ENCODE data around the gene ACOT9. TPM values are rescaled to one million over a fixed set of nuclear protein-coding genes. Genes with fewer than 3 reads are reported as not detected.

Gene ACOT9, protein sequence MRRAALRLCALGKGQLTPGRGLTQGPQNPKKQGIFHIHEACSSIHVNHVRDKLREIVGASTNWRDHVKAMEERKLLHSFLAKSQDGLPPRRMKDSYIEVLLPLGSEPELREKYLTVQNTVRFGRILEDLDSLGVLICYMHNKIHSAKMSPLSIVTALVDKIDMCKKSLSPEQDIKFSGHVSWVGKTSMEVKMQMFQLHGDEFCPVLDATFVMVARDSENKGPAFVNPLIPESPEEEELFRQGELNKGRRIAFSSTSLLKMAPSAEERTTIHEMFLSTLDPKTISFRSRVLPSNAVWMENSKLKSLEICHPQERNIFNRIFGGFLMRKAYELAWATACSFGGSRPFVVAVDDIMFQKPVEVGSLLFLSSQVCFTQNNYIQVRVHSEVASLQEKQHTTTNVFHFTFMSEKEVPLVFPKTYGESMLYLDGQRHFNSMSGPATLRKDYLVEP
- total RNA-seq (53.1 TPM), polyA plus RNA-seq (ENCODE audit: insufficient read depth in 1 of 8, insufficient read length in 8 of 8, low replicate concordance in 1 of 8) (10 to 100 TPM; 43.5 to 59.1 (median 49.1) TPM)
- long read RNA-seq, donor 1, partial matches to known transcripts = 0 of 3 reads
- long read RNA-seq, donor 1, other reads (novel, unspliced or antisense) = 0 of 3 reads
- long read RNA-seq, donor 2, partial matches to known transcripts = 0 of 1 reads
- long read RNA-seq, donor 2, other reads (novel, unspliced or antisense) = 0 of 1 reads
- long read RNA-seq, donor 3, transcript ACOT9-201 (15 exons, 1,675 nt) = major isoform, 7 of 14 reads
- long read RNA-seq, donor 3, transcript ACOT9-204 (16 exons, 3,117 nt) = minor isoform, 6 of 14 reads
- long read RNA-seq, donor 3, partial matches to known transcripts = 0 of 14 reads
- long read RNA-seq, donor 3, other reads (novel, unspliced or antisense) = 0 of 14 reads
- long read RNA-seq, donor 4, transcript ACOT9-201 (15 exons, 1,675 nt) = major isoform, 6 of 11 reads
- long read RNA-seq, donor 4, partial matches to known transcripts = 0 of 11 reads
- long read RNA-seq, donor 4, other reads (novel, unspliced or antisense) = 0 of 11 reads
- long read RNA-seq, donor 5, transcript ACOT9-201 (15 exons, 1,675 nt) = major isoform, 16 of 30 reads
- long read RNA-seq, donor 5, partial matches to known transcripts = 8 of 30 reads
- long read RNA-seq, donor 5, other reads (novel, unspliced or antisense) = 0 of 30 reads
- long read RNA-seq, donor 6, transcript ACOT9-203 (6 exons, 1,295 nt) = minor isoform, 6 of 19 reads
- long read RNA-seq, donor 6, transcript ACOT9-201 (15 exons, 1,675 nt) = major isoform, 9 of 19 reads
- long read RNA-seq, donor 6, partial matches to known transcripts = 0 of 19 reads
- long read RNA-seq, donor 6, other reads (novel, unspliced or antisense) = 0 of 19 reads
- long read RNA-seq, donor 7, transcript ACOT9-201 (15 exons, 1,675 nt) = major isoform, 5 of 12 reads
- long read RNA-seq, donor 7, partial matches to known transcripts = 0 of 12 reads
- long read RNA-seq, donor 7, other reads (novel, unspliced or antisense) = 0 of 12 reads
- long read RNA-seq, donor 8, partial matches to known transcripts = 0 of 8 reads
- long read RNA-seq, donor 8, other reads (novel, unspliced or antisense) = 0 of 8 reads
- long read RNA-seq, donor 9, transcript ACOT9-201 (15 exons, 1,675 nt) = major isoform, 11 of 15 reads
- long read RNA-seq, donor 9, partial matches to known transcripts = 0 of 15 reads
- long read RNA-seq, donor 9, other reads (novel, unspliced or antisense) = 0 of 15 reads
- long read RNA-seq, donor 10, transcript ACOT9-201 (15 exons, 1,675 nt) = major isoform, 12 of 29 reads
- long read RNA-seq, donor 10, transcript ACOT9-203 (6 exons, 1,295 nt) = minor isoform, 10 of 29 reads
- long read RNA-seq, donor 10, transcript ACOT9-204 (16 exons, 3,117 nt) = minor isoform, 7 of 29 reads
- long read RNA-seq, donor 10, partial matches to known transcripts = 0 of 29 reads
- long read RNA-seq, donor 10, other reads (novel, unspliced or antisense) = 0 of 29 reads
- long read RNA-seq, donor 11, transcript ACOT9-201 (15 exons, 1,675 nt) = major isoform, 11 of 16 reads
- long read RNA-seq, donor 11, partial matches to known transcripts = 0 of 16 reads
- long read RNA-seq, donor 11, other reads (novel, unspliced or antisense) = 0 of 16 reads

DNA sequence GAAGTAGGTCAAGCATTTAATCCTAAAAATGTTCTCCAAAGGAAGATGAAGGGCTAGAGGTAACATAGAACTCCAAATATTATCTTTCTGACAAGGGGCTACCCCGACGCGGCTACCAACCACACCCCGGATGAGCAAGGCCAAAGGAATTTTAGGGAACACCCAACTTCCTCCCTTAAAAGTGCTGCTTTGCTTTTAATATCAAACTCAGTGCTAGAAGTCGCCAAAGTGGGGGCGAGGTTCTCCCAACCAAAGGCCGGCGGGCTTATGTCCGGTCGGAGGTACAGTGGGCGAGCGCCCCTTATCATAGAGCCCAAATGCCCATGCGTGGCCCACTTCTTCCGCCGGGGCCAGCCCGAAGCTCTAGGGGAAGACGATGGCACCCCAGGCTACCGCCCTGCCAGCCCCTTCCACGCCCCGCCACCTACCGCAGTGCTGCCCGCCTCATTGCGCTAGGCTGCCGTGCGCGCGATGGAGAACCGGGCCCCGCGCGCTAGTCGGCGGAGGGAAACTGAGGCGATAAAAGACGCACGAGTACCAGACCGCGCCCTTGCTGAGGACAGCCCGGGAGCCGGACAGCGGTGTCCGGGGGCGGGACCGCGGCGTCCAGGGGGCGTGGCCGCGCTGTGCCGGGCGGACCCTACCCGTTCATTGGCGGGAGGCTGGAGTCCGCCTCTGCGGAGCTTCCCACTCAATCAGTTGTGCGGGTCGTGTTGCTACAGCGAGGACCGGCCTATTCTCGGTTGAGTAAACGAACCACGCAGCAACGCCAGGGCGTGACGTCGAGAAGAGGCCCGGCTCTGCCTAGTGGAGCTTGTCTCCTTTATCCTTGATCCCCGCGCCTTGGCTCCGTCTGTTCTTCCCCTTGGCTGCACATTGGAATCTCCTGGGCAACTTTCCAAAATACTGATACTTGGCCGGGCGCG is at the start of gene ACOT9:
Gene ACOT9, minus strand, starts transcription at position 580 of the 926 bp plus-strand sequence. Its CDS starts 132 bp downstream, at position 448.
- no peaks in the 10 kb centered on the region for H3K36me3 ChIP-seq (ENCODE audit: control insufficient read depth, insufficient read depth, low read length)
- H3K9me3 ChIP-seq (replicated peaks; ENCODE audit: control insufficient read depth, low read depth, low read length) = no peaks in the 10 kb centered on the region
- WGBS (ENCODE audit: insufficient coverage) = 30% methylated on average over 72 of the region's 73 CpGs
- H3K27me3 ChIP-seq (ENCODE audit: control insufficient read depth, insufficient read depth, low read length) = peaks cover 16% of the 10 kb centered on the region
- H3K4me1 ChIP-seq (ENCODE audit: control insufficient read depth, insufficient read depth, low read length) = peaks cover 6% of the 10 kb centered on the region
- H3K27ac ChIP-seq (ENCODE audit: low read length) = peak within 1 kb of the TSS; percentile 98
- H3K4me3 ChIP-seq (ENCODE audit: low read length) = peak within 1 kb of the TSS; percentile 83
- peak; percentile 98 for DNase-seq

DNA sequence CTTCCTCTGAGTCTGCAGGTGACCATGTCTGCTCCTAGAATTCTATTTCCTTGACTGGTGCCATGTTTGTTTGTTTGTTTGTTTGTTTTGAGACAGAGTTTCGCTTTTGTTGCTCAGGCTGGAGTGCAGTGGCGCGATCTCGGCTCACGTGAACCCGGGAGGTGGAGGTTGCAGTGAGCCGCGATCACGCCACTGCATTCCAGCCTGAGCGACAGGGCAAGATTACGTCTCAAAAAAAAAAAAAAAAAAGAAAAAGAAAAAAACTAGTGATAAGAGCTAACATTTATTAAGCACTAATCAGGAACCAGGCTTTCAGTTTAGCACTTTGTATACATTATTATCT is 47.0 kb upstream of the ACOT9 start:
- no peak overlapping the region for H3K4me3 ChIP-seq (ENCODE audit: low read length)
- no peak overlapping the region for H3K27ac ChIP-seq (ENCODE audit: low read length)
- 80% methylated on average over 1 of the region's 11 CpGs for WGBS (ENCODE audit: insufficient coverage)
- no peak for DNase-seq
- H3K4me1 ChIP-seq (ENCODE audit: control insufficient read depth, insufficient read depth, low read length) = no peaks in the 10 kb centered on the region
- H3K36me3 ChIP-seq (ENCODE audit: control insufficient read depth, insufficient read depth, low read length) = no peaks in the 10 kb centered on the region
- H3K27me3 ChIP-seq (ENCODE audit: control insufficient read depth, insufficient read depth, low read length) = peaks cover 10% of the 10 kb centered on the region
- no peaks in the 10 kb centered on the region for H3K9me3 ChIP-seq (replicated peaks; ENCODE audit: control insufficient read depth, low read depth, low read length)

DNA sequence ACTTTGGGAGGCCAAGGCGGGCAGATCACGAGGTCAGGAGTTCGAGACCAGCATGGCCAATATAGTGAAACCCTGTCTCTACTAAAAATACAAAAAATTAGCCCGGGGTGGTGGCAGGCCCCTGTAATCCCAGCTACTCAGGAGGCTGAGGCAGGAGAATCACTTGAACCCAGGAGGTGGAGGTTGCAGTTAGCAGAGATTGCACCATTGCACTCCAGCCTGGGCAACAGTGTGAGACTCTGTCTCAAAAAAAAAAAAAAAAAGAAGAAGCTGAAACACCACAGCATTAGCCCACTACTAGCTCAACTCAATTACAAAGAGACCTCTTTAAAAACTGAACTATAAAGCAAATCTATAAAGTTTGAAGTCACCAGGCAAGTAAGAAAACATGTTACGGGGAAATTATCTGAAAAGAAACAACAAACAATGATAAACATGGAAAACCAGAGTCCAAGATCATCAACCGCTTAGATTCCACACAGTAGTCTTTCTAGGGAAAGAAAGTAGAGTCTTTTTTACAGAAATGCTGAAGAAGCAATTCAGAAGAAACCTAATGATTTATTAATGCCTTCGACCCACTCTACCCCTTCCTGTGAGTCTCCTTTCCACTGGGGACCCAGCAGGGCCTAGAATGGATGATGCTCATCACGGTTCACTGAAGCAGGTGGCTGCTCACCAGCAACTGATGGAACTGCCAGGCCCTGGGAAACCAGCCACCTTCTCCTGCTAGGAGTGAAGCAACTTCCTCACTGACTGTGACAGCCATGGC is 46.5 kb upstream of the ACOT9 start:
- Histone ChIP-seq H3K27ac (ENCODE audit: low read length) (no peak overlapping the region), H3K4me1 (ENCODE audit: control insufficient read depth, insufficient read depth, low read length) (no peaks in the 10 kb centered on the region), H3K27me3 (ENCODE audit: control insufficient read depth, insufficient read depth, low read length) (peaks cover 10% of the 10 kb centered on the region), H3K9me3 (replicated peaks; ENCODE audit: control insufficient read depth, low read depth, low read length) (no peaks in the 10 kb centered on the region), H3K4me3 (ENCODE audit: low read length) (no peak overlapping the region), H3K36me3 (ENCODE audit: control insufficient read depth, insufficient read depth, low read length) (no peaks in the 10 kb centered on the region)
- no peak for DNase-seq
- WGBS (ENCODE audit: insufficient coverage) = 65% methylated on average over 5 of the region's 8 CpGs

DNA sequence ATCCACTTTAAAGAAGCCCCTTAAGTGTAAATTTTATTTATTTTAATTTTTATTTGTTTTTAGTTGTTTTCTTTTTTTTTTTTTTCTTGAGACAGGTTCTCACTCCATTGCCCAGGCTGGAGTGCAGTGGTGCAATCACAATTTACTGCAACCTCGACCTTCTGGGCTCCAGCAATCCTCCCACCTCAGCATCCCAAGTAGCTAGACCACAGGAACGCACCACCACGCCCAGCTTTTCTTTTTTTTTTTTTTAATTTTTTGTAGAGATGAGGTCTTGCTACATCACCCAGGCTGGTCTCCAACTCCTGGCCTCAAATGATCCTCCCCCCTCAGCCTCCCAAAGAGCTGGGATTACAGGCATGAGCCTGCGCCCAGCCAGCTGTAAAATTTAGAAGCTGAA is 45.9 kb upstream of the ACOT9 start:
- H3K27ac ChIP-seq (ENCODE audit: low read length) = no peak overlapping the region
- DNase-seq = no peak
- 100% methylated on average over 1 of the region's 4 CpGs for WGBS (ENCODE audit: insufficient coverage)

DNA sequence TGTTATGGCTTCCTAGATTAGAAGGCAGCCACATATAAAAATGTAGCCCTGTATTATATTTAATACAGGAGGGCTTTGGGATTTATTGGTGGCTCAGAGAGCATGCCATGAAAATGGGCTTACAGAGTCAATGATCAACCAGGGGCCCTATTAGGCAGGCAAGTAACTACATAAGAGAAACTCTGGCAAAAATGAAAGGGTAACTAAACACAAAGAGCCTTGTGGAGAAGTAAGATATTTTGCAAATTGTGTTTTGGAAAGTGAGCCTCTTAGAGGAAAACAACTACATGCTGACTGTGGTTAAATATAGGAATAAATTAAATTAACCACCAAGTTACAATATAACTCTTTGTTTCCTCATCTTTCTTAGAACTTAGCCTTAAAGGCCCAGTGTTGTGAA is 45.4 kb upstream of the ACOT9 start:
- DNase-seq = no peak
- Histone ChIP-seq H3K27me3 (ENCODE audit: control insufficient read depth, insufficient read depth, low read length) (peaks cover 12% of the 10 kb centered on the region), H3K27ac (ENCODE audit: low read length) (no peak overlapping the region), H3K9me3 (replicated peaks; ENCODE audit: control insufficient read depth, low read depth, low read length) (no peaks in the 10 kb centered on the region), H3K4me3 (ENCODE audit: low read length) (no peak overlapping the region), H3K4me1 (ENCODE audit: control insufficient read depth, insufficient read depth, low read length) (no peaks in the 10 kb centered on the region), H3K36me3 (ENCODE audit: control insufficient read depth, insufficient read depth, low read length) (no peaks in the 10 kb centered on the region)

More for the DNA sequence above, 45.9 kb upstream of the ACOT9 start:
- peaks cover 10% of the 10 kb centered on the region for H3K27me3 ChIP-seq (ENCODE audit: control insufficient read depth, insufficient read depth, low read length)
- no peaks in the 10 kb centered on the region for H3K4me1 ChIP-seq (ENCODE audit: control insufficient read depth, insufficient read depth, low read length)
- no peaks in the 10 kb centered on the region for H3K9me3 ChIP-seq (replicated peaks; ENCODE audit: control insufficient read depth, low read depth, low read length)
- H3K36me3 ChIP-seq (ENCODE audit: control insufficient read depth, insufficient read depth, low read length) = no peaks in the 10 kb centered on the region
- no peak overlapping the region for H3K4me3 ChIP-seq (ENCODE audit: low read length)

DNA sequence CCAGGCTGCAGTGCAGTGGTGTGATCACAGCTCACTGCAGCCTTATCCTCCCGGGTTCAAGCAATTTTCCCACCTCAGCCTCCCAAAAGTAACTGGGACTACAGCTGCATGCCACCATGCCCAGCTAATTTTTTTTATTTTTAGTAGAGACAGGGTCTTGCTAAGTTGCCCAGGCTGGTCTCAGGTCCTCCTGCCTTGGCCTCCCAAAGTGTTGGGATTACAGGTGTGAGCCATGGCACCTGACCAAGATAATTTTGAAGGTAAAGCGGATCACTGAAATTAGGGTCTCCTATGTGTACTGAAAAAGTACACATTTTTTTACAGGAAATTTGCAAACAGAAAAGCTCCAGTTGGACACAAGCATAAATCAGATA is 44.7 kb upstream of the ACOT9 start:
- H3K27ac ChIP-seq (ENCODE audit: low read length) = no peak overlapping the region
- no peaks in the 10 kb centered on the region for H3K36me3 ChIP-seq (ENCODE audit: control insufficient read depth, insufficient read depth, low read length)
- H3K4me3 ChIP-seq (ENCODE audit: low read length) = no peak overlapping the region
- H3K27me3 ChIP-seq (ENCODE audit: control insufficient read depth, insufficient read depth, low read length) = peaks cover 11% of the 10 kb centered on the region
- DNase-seq = no peak
- H3K9me3 ChIP-seq (replicated peaks; ENCODE audit: control insufficient read depth, low read depth, low read length) = no peaks in the 10 kb centered on the region
- peaks cover under 1% of the 10 kb centered on the region for H3K4me1 ChIP-seq (ENCODE audit: control insufficient read depth, insufficient read depth, low read length)
- WGBS (ENCODE audit: insufficient coverage) = no CpG with 5 or more reads among the region's 2 CpGs

DNA sequence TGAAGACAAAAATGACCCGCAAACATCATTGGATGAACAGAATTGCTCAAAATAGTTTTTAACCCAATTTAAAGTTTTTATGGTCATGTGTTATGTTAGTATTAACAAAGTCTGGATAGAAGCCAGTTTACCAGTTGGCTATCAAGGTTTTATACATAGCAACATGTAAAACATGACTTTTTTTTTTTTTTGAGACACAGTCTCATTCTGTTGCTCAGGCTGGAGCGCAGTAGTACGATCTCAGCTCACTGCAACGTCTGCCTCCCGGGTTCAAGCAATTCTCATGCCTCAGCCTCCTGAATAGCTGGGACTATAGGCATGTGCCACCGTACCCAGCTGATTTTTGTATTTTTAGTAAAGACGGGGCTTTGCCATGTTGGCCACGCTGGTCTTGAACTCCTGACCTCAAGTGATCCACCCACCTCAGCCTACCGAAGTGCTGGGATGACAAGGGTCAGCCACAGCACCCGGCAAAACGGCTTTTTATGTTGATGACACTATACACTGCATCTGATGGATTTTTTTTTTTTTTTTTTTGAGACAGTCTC is 43.3 kb upstream of the ACOT9 start:
- no peak for DNase-seq
- Histone ChIP-seq H3K36me3 (ENCODE audit: control insufficient read depth, insufficient read depth, low read length) (no peaks in the 10 kb centered on the region), H3K4me1 (ENCODE audit: control insufficient read depth, insufficient read depth, low read length) (peaks cover 3% of the 10 kb centered on the region), H3K27me3 (ENCODE audit: control insufficient read depth, insufficient read depth, low read length) (peaks cover 11% of the 10 kb centered on the region), H3K27ac (ENCODE audit: low read length) (no peak overlapping the region), H3K9me3 (replicated peaks; ENCODE audit: control insufficient read depth, low read depth, low read length) (no peaks in the 10 kb centered on the region), H3K4me3 (ENCODE audit: low read length) (no peak overlapping the region)
- WGBS (ENCODE audit: insufficient coverage) = no CpG with 5 or more reads among the region's 11 CpGs

DNA sequence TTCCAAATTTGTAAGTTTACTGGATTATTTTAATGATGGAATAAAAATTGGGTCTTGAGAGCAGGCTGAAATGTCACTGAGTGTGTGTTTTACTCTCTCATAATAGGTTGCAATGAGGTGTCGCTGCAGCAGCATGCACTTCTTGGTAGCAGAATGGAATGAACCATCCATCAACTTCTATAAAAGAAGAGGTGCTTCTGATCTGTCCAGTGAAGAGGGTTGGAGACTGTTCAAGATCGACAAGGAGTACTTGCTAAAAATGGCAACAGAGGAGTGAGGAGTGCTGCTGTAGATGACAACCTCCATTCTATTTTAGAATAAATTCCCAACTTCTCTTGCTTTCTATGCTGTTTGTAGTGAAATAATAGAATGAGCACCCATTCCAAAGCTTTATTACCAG is 42.5 kb upstream of the ACOT9 start:
- DNase-seq = no peak
- Histone ChIP-seq H3K4me3 (ENCODE audit: low read length) (no peak overlapping the region), H3K9me3 (replicated peaks; ENCODE audit: control insufficient read depth, low read depth, low read length) (no peaks in the 10 kb centered on the region), H3K36me3 (ENCODE audit: control insufficient read depth, insufficient read depth, low read length) (no peaks in the 10 kb centered on the region), H3K4me1 (ENCODE audit: control insufficient read depth, insufficient read depth, low read length) (peaks cover 3% of the 10 kb centered on the region), H3K27me3 (ENCODE audit: control insufficient read depth, insufficient read depth, low read length) (peaks cover 11% of the 10 kb centered on the region), H3K27ac (ENCODE audit: low read length) (no peak overlapping the region)
- WGBS (ENCODE audit: insufficient coverage) = no CpG with 5 or more reads among the region's 2 CpGs

All from muscle of leg (tissue), 16 donors.